Smooth muscle cell of the brain vasculature (primary cell): ENCODE data around the gene WNT9B.

Source experiments
- DNase-seq: peaks from one replicate; pipeline ENCODE4 v3.0.0-alpha.2; 2012; ENCODE audit warnings: low read depth, low spot score

Gene WNT9B

GRCh38 chr17:46851029-46851741 lies at the start of gene WNT9B:
TSS of gene WNT9B (plus strand) at chr17:46851583. CDS start at chr17:46851639, 56 bp downstream.
- no peak for DNase-seq

- DNase-seq, result no peak
Measured at GRCh38 chr17:46802800-46803199, 48.6 kb upstream of the WNT9B start.

GRCh38 chr17:46803544-46803943 lies 47.8 kb upstream of the WNT9B start:
- DNase-seq, result no peak

GRCh38 chr17:46805771-46806170 lies 45.6 kb upstream of the WNT9B start:
- no peak for DNase-seq

GRCh38 chr17:46809110-46809571 lies 42.2 kb upstream of the WNT9B start:
- DNase-seq, result no peak

GRCh38 chr17:46810837-46811236 lies 40.5 kb upstream of the WNT9B start:
- DNase-seq, result no peak

GRCh38 chr17:46811978-46812583 lies 39.3 kb upstream of the WNT9B start:
- DNase-seq, result no peak

GRCh38 chr17:46812624-46813318 lies 38.6 kb upstream of the WNT9B start:
- no peak for DNase-seq

- DNase-seq, result no peak
Measured at GRCh38 chr17:46813920-46814319, 37.5 kb upstream of the WNT9B start.

- DNase-seq, result no peak
Measured at GRCh38 chr17:46814446-46814845, 36.9 kb upstream of the WNT9B start.

GRCh38 chr17:46815474-46816353 lies 35.7 kb upstream of the WNT9B start:
- DNase-seq, result no peak

GRCh38 chr17:46817151-46817900 lies 34.1 kb upstream of the WNT9B start:
- DNase-seq, result no peak

- no peak for DNase-seq
Measured at GRCh38 chr17:46817901-46818209, 33.5 kb upstream of the WNT9B start.

GRCh38 chr17:46818316-46818928 lies 33.0 kb upstream of the WNT9B start, which contains the start of gene WNT3:
TSS of gene WNT3 (minus strand) at chr17:46818692. CDS start at chr17:46818597, 95 bp downstream.
- no peak for DNase-seq

GRCh38 chr17:46818929-46819859 lies 32.2 kb upstream of the WNT9B start:
- no peak for DNase-seq

- no peak for DNase-seq
Measured at GRCh38 chr17:46819906-46820351, 31.5 kb upstream of the WNT9B start.

- DNase-seq, result no peak
Measured at GRCh38 chr17:46820592-46821450, 30.6 kb upstream of the WNT9B start.
